Transverse colon (tissue), 4 donors: ENCODE measurements around the gene SNED1.

ENCODE experiments used
- EP300 ChIP-seq: sonication (generic); formaldehyde crosslinking; IDR thresholded peaks from one replicate; pipeline ENCODE4 v1.6.1; 2017; ENCODE audit warnings: antibody characterized with exemption, low read depth
- POLR2AphosphoS5 ChIP-seq, 3 donors: sonication (generic); formaldehyde crosslinking; IDR thresholded peaks; one replicate each; pipeline ENCODE4 v1.6.1; 2016; ENCODE audit warnings: antibody characterized with exemption in 3 of 3
- TF ChIP-seq, protein P1 (sequence below), 5 experiments: fragments of 200-600 bp in 3 of 5; fragments of 450-650 bp in 2 of 5; sonication (generic) in 3 of 5; IDR thresholded peaks; 1 replicate in 2 of 5; 2 replicates in 3 of 5; pipeline ENCODE4 v1.5.1; 2016 to 2017; ENCODE audit warnings: antibody characterized with exemption in 5 of 5, inconsistent platforms in 3 of 5, mild to moderate bottlenecking in 2 of 5, moderate library complexity in 1 of 5

DNA sequence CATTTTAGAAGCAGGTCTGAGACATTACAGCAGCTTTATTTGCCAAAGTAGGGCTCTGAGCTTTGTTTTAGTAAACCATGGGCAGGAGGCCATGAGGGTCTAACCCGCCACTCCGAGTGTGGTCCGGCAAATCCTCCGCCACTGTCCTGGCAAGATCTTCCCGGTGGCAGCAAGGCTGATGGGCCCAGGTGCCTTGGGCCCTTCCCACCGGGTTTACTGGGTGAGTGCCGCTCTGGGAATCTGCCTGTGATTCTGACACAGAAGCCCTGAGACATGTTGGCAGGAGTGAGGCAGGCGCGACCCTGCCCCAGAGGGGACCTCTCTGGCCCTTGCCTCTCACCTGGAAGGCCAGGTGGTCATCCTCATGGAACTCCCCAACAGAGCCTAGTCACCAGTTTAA, 73.7 kb downstream of the SNED1 start:
- TF ChIP-seq, protein P1, sequence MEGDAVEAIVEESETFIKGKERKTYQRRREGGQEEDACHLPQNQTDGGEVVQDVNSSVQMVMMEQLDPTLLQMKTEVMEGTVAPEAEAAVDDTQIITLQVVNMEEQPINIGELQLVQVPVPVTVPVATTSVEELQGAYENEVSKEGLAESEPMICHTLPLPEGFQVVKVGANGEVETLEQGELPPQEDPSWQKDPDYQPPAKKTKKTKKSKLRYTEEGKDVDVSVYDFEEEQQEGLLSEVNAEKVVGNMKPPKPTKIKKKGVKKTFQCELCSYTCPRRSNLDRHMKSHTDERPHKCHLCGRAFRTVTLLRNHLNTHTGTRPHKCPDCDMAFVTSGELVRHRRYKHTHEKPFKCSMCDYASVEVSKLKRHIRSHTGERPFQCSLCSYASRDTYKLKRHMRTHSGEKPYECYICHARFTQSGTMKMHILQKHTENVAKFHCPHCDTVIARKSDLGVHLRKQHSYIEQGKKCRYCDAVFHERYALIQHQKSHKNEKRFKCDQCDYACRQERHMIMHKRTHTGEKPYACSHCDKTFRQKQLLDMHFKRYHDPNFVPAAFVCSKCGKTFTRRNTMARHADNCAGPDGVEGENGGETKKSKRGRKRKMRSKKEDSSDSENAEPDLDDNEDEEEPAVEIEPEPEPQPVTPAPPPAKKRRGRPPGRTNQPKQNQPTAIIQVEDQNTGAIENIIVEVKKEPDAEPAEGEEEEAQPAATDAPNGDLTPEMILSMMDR (IDR thresholded peaks at IDR 0.05) = no peak
- TF ChIP-seq POLR2AphosphoS5 (IDR thresholded peaks at IDR 0.05) (no peak), EP300 (no peak)
